Cardiac muscle cell (in vitro differentiated cells and primary cell): ENCODE measurements around the gene HBG1. TPM values are rescaled to one million over a fixed set of nuclear protein-coding genes. Genes with fewer than 3 reads are reported as not detected.

Experiments
- DNase-seq, 2 donors: peaks; one replicate each; pipeline versions ENCODE4 v3.0.0 to v3.0.0-alpha.2; 2010 to 2017; ENCODE audit warnings: low read depth in 1 of 2, low spot score in 1 of 2
- H3K27ac ChIP-seq: fragments of 200-600 bp; sonication (generic); 2 replicates; pipeline ENCODE4 v1.5.1; 2016
- H3K27me3 ChIP-seq: fragments of 200-600 bp; sonication (generic); 2 replicates; pipeline ENCODE4 v1.6.0; 2016; ENCODE audit warnings: control low read depth
- H3K36me3 ChIP-seq: fragments of 200-600 bp; sonication (generic); 2 replicates; pipeline ENCODE4 v1.5.1; 2016; ENCODE audit warnings: control low read depth
- H3K4me1 ChIP-seq: fragments of 200-600 bp; sonication (generic); 2 replicates; pipeline ENCODE4 v1.8.1; 2017; ENCODE audit warnings: low read depth, mild to moderate bottlenecking, mixed run types
- H3K4me3 ChIP-seq: fragments of 200-600 bp; sonication (generic); 2 replicates; pipeline ENCODE4 v1.5.1; 2016; ENCODE audit warnings: mild to moderate bottlenecking
- H3K9me3 ChIP-seq: fragments of 200-600 bp; sonication (generic); 2 replicates; pipeline ENCODE4 v1.5.1; 2017; ENCODE audit warnings: low read depth, mild to moderate bottlenecking, control low read depth
- polyA plus RNA-seq: library from polyadenylated mRNA; unstranded; fragments of >200 nt; fragmentation: Nextera tagmentation; extraction: Ambion mirVana; gene quantifications from 2 replicates; pipeline ENCODE4 v1.2.1, GENCODE V29; 2016
- total RNA-seq: library from RNA; depleted of rRNA; stranded (reverse); fragments of >200 nt; gene quantifications from 2 replicates; pipeline ENCODE4 v1.2.3, GENCODE V29; 2016
- TF ChIP-seq, protein P1 (sequence below): IDR thresholded peaks from 2 replicates; pipeline ENCODE4 v1.5.1; 2012; ENCODE audit warnings: low read depth, mild to moderate bottlenecking, low read length

Gene HBG1
- total and polyA plus RNA-seq, 2 experiments from 2014 or later: not detected

DNA sequence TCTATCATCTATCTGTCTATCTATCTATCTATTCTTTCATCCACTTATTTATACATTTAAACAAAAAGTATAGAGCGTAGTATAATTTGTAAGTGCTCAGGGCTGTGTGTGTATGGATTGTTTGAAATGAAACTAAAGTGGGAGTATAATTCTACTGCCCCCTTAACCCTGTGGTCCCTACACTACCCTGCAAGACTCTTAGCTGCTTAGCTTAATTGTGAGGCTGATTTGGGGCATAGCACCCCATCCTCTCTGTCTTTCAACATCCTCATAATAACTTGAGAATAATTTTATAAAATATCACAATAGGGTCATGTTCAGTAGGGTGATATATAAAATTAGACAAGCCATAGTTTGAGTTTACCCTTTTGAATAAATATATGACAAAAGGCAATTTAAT lies 40.4 kb upstream of the HBG1 start:
- H3K4me3 ChIP-seq: no peak overlapping the region
- TF ChIP-seq, protein P1, sequence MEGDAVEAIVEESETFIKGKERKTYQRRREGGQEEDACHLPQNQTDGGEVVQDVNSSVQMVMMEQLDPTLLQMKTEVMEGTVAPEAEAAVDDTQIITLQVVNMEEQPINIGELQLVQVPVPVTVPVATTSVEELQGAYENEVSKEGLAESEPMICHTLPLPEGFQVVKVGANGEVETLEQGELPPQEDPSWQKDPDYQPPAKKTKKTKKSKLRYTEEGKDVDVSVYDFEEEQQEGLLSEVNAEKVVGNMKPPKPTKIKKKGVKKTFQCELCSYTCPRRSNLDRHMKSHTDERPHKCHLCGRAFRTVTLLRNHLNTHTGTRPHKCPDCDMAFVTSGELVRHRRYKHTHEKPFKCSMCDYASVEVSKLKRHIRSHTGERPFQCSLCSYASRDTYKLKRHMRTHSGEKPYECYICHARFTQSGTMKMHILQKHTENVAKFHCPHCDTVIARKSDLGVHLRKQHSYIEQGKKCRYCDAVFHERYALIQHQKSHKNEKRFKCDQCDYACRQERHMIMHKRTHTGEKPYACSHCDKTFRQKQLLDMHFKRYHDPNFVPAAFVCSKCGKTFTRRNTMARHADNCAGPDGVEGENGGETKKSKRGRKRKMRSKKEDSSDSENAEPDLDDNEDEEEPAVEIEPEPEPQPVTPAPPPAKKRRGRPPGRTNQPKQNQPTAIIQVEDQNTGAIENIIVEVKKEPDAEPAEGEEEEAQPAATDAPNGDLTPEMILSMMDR: no peak
- H3K36me3 ChIP-seq: no peaks in the 10 kb centered on the region
- no peak overlapping the region for H3K27ac ChIP-seq
- no peaks in the 10 kb centered on the region for H3K27me3 ChIP-seq
- no peak for DNase-seq
- no peaks in the 10 kb centered on the region for H3K4me1 ChIP-seq
- no peaks in the 10 kb centered on the region for H3K9me3 ChIP-seq

DNA sequence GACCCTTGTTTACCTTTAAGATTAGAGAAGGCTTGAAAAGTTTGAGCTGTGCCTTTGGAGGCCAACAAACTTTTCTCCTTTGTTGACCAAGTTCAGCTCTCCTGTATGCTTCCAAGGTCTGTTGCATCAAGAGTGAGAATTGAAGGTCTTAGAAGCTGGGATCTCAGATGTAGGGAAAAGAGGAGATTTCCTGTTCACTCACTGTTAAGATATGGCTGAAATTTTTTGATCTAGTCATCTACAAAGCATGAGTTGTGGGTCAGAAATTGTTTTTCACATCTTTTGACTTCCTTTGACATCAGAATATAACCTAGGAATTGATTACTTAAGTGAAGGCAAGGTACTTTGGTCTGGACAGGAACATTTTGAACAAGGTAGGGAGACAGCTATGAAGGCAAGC lies 40.0 kb upstream of the HBG1 start:
- no peaks in the 10 kb centered on the region for H3K4me1 ChIP-seq
- H3K36me3 ChIP-seq: no peaks in the 10 kb centered on the region
- no peak overlapping the region for H3K4me3 ChIP-seq
- H3K27ac ChIP-seq: no peak overlapping the region
- no peaks in the 10 kb centered on the region for H3K9me3 ChIP-seq
- no peak for DNase-seq
- TF ChIP-seq, protein P1: no peak
- no peaks in the 10 kb centered on the region for H3K27me3 ChIP-seq

DNA sequence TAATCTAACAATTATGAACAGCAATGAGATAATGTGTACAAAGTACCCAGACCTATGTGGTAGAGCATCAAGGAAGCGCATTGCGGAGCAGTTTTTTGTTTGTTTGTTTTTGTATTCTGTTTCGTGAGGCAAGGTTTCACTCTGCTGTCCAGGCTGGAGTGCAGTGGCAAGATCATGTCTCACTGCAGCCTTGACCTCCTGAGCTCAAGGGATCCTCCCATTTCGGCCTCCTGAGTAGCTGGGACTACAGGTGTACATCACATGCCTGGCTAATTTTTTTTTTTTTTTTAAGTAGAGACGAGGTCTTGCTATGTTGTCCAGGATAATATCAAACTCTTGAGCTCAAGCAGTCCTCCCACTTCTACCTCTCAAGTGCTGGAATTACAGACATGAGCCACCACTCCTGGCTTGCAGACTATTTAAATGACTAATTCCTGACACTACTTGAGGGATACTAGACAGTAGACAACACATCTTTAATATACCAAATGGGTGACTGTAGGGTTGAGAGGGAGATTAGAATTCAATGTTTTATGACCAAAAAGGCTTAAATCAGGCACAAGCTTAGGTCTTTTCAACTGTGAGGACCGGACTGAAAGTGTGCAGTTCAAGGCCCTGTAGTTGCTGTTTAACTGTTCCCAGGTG lies 39.4 kb upstream of the HBG1 start:
- TF ChIP-seq, protein P1: no peak

DNA sequence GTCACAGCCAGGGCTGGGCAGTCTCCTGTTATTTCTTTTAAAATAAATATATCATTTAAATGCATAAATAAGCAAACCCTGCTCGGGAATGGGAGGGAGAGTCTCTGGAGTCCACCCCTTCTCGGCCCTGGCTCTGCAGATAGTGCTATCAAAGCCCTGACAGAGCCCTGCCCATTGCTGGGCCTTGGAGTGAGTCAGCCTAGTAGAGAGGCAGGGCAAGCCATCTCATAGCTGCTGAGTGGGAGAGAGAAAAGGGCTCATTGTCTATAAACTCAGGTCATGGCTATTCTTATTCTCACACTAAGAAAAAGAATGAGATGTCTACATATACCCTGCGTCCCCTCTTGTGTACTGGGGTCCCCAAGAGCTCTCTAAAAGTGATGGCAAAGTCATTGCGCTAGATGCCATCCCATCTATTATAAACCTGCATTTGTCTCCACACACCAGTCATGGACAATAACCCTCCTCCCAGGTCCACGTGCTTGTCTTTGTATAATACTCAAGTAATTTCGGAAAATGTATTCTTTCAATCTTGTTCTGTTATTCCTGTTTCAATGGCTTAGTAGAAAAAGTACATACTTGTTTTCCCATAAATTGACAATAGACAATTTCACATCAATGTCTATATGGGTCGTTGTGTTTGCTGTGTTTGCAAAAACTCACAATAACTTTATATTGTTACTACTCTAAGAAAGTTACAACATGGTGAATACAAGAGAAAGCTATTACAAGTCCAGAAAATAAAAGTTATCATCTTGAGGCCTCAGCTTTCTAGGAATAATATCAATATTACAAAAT lies 38.6 kb upstream of the HBG1 start:
- peak in 1 of 2 donors; percentile 22 for DNase-seq
- Histone ChIP-seq H3K36me3 (no peaks in the 10 kb centered on the region), H3K4me1 (no peaks in the 10 kb centered on the region), H3K9me3 (no peaks in the 10 kb centered on the region), H3K4me3 (no peak overlapping the region), H3K27me3 (no peaks in the 10 kb centered on the region), H3K27ac (no peak overlapping the region)
- TF ChIP-seq, protein P1: no peak

More for the DNA sequence above, 39.4 kb upstream of the HBG1 start:
- Histone ChIP-seq H3K9me3 (no peaks in the 10 kb centered on the region), H3K36me3 (no peaks in the 10 kb centered on the region), H3K27ac (no peak overlapping the region), H3K4me1 (no peaks in the 10 kb centered on the region), H3K27me3 (no peaks in the 10 kb centered on the region), H3K4me3 (no peak overlapping the region)
- DNase-seq: no peak

DNA sequence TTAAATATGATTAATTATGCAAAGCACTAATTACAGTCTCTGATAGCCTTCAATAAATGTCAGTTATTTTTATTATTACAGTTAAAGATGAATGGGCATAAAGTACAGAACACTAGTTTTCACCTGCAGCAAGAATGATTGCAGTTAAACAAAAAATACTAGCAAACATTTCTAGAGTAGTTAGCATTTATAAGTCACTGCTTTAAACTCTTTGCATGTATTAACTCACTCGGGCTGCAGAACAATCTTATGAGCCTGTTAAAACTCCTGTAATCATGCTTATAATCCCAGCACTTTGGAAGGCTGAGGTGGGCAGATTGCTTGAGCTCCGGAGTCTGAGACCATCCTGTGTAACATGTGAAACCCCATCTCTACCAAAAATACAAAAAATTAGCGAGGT lies 37.2 kb upstream of the HBG1 start:
- Histone ChIP-seq H3K27me3 (no peaks in the 10 kb centered on the region), H3K9me3 (no peaks in the 10 kb centered on the region), H3K27ac (no peak overlapping the region), H3K4me3 (no peak overlapping the region), H3K4me1 (no peaks in the 10 kb centered on the region), H3K36me3 (no peaks in the 10 kb centered on the region)
- DNase-seq: no peak
- TF ChIP-seq, protein P1: no peak
